Measurements from ENCODE around the gene PLAGL2.
"Not testable (repeated sequence)": the region's sequence is repeated elsewhere in the genome, so short reads cannot be mapped to it uniquely, and the experiment has no call there.

Gene PLAGL2

GRCh38 chr20:32203356-32204204 is 4.0 kb downstream of the PLAGL2 start:
- DNase-seq: no peak

DNA sequence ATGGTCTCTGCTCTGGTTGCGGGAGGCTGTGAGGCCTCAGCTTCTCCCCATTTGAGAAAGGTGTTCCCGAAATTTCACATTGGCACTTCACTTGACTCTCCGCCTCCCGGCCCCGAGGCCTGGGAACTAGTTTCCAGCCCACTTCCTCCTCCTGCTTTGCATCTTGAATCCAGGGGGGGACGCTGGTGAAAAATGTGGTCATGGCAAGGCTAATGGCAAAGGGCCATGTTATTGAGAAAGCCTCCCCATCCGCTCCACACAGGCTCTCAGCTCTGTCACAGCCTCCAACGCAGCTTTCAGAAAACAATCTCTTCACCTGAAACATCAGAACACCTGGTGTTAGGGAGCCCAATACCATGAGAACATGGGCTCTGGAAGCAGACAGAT is 5.6 kb downstream of the PLAGL2 start:
- no peak for DNase-seq

- DNase-seq: no peak
Measured at GRCh38 chr20:32201296-32201976, 6.1 kb downstream of the PLAGL2 start.

GRCh38 chr20:32199006-32199405 is 8.5 kb downstream of the PLAGL2 start:
- DNase-seq: no peak

DNA sequence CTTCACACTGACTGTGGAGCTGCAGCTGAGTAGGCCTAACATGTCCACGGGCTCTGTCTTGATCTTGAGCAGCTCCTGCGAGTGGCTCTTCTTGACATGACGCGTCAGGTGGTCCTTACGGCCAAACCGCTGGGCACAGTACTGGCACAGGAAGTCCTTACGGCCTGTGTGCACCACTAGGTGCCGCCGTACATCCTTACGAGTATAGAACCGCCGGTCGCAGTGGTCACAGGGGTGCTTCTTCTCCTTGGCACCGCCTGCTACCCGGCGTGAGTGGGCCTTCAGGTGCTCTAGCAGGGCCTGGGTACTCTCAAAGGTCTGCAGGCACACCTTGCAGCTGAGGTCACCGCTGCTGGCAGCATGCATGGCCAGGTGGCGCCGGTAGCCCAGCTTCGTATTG is 10.4 kb downstream of the PLAGL2 start:
- not testable (repeated sequence) for DNase-seq

DNA sequence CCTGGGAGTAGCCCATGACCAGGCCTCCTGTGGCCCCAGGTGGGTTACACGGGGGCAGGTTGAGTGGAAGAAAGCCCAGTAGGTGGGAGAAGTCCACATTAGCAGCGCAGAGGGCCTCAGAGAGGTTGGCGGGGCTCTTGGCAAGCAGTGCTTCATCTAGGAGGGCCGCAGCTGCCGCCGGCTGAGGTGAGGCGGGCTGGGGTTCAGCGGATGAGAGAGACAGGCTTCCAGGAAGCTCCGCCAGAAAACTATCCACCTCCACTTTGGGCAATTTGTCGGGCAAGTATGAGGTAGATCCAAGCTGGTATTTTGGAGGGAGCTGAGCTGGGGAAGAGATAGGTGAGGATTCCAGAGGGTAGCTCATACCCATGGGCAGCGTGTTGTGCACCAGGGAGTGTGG is 10.9 kb downstream of the PLAGL2 start:
- DNase-seq: not testable (repeated sequence)

DNA sequence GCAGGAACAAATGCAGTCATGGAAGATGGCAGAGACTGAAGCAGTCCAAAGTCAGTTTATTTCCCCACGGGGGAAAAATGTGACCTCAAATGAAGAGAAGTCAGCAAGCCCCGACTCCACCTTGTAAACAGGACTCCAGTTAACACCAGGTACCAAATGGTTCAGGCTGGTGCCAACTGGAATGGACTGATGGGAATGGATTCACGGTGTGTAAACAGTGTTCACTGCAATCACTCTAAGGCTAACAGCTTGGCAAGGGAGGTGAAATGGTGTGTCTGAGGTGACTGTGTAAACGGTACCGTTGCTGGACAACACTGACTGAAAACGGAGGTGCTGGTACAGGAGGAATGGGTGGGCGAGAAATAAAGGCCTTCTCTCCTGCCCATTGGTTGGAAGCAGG is 12.0 kb downstream of the PLAGL2 start:
- no peak for DNase-seq

GRCh38 chr20:32193996-32194395 is 13.5 kb downstream of the PLAGL2 start:
- DNase-seq: no peak

- not testable (repeated sequence) for DNase-seq
Measured at GRCh38 chr20:32193336-32193735, 14.2 kb downstream of the PLAGL2 start.

- no peak for DNase-seq
Measured at GRCh38 chr20:32192698-32193097, 14.8 kb downstream of the PLAGL2 start.

DNA sequence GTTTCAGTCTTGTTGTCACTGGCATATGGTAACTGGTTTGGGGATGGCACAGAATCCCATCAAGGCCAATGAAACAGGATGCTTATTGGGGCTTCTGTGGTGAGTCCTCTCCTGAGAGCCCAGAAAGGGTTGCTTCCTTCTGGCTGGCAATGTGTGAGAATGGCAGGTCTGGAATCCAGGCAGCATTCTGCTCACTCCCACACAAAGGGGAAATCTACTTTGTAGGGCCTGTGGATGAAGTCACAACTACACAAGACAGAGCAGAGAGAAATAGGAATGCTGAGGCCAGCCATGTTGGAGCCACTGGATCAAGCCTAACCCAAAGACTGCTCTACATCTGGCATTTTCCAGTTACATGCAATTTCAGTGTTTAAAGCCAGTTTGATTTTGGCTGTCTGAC is 15.7 kb downstream of the PLAGL2 start:
- DNase-seq: no peak

DNA sequence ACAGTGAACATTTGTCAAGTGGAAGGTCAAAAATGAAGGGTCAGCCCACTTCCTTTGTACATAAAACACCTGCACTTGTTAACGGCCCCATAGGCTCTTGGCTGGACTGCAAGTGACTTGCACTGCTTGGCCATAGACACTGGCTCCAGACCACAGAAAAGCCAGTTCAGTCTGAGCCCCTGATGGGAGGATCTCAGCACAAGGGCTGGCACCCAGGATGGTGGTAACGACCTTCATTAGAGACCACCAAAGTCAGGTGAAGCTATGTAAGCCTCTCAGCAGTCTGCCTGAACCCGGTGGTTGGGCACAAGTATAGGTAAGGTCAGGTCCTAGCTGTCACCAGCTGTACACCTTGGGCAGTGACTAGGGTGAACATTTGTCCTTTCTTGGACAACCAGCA is 16.1 kb downstream of the PLAGL2 start:
- no peak for DNase-seq

DNA sequence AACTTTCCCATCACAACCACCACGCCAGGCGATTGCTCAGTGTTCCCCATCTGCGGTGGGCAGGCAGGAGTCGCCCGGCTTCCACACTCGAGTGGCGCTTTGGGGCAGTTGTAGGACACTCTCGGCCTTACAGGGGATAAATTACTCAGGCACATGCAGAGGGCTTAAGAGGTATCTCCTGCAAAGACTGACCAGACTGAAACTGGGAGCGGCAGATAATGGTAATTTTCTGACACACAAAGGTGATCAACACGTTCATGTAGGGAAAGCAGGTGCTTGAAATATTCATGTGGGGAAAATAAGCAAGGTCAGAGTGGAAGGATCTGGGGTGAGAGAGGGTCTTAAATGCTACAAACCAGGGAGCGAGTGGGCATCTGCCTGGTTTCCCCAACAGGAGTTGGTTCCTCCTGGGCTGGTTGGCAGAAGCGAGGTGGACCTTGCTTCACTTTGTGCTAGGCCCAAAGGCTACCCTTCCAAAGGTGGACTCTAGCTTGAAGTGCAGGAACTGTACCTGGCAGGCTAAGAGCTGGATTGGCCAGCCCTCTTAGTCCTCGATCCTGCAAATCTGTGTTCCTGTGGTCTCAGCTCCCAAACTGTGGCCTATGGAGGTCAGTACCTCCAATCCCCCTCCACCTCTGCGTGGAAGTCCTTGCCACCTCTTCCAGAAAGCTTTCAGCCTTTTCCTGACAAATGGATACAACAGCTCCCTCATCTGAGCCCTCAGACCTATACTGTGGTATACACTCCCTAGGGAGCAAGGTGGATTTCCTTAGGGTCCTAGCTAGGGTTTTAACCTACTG is 16.7 kb downstream of the PLAGL2 start:
- DNase-seq: no peak

DNA sequence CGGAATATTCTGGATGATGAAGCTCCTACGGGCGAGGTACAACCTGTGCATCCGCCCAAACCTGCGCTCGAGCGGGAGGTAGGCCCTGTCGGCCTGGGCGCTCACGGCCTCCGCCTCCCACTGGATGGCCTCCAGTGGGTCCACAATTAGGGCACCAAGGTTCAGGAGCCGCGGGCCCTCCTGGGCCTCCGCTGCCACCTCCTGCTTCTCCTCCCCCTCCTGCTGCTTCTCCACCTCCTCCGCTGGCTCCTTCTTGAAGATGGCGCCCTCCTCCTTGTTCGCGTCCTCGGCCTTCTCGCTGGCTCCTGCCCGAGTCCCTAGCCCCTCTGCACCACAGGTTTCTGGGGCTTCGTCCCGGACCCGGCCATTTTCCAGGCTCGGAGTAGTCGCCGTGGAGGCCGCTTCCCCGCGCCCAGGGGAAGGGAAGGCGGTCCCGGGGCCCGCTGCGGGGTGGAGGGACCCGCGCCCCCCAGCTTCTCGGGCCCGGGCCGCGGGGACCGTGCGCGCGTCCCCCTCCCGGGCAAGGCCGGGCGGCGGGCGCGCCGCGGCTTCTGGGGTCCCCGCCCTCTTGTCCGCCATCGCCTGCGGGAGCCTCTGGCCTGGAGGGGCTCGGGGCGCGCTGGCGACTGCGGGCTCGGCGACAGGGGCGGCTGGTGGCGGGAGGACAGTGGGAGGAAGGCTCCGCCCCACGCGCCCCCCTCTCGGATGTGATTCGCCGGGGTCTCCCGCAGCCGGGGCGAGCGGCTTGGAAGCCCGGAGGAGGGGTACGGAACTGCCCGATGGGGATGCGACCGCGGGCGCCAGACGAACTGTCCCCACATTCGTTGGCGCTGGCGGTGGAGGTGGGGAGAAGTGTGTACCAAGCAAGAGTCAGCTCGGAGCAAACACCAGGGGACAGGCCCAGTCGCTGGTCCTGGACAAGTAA is 17.6 kb downstream of the PLAGL2 start:
- no peak for DNase-seq

GRCh38 chr20:32189123-32189410 is 18.5 kb downstream of the PLAGL2 start:
- DNase-seq: no peak

- no peak for DNase-seq
Measured at GRCh38 chr20:32188376-32189122, 19.0 kb downstream of the PLAGL2 start.

- no peak for DNase-seq
Measured at GRCh38 chr20:32186506-32186905, 21.0 kb downstream of the PLAGL2 start.

- DNase-seq: no peak
Measured at GRCh38 chr20:32184961-32185603, 22.5 kb downstream of the PLAGL2 start.

GRCh38 chr20:32183947-32184635 is 23.5 kb downstream of the PLAGL2 start:
- no peak for DNase-seq

- no peak for DNase-seq
Measured at GRCh38 chr20:32181606-32182005, 25.9 kb downstream of the PLAGL2 start.

- no peak for DNase-seq
Measured at GRCh38 chr20:32179934-32180333, 27.6 kb downstream of the PLAGL2 start.
